ENCODE measurements around the gene SLC37A1. TPM values are rescaled to one million over a fixed set of nuclear protein-coding genes. Genes with fewer than 3 reads are reported as not detected.

Gene SLC37A1
- 3.7 to 4.0 TPM (median 4.0 TPM) in 5 replicates for total RNA-seq (2022; extraction: Qiagen RNA extraction)

GRCh38 chr21:42513151-42513984 is at the start of gene SLC37A1:
TSS of gene SLC37A1 (plus strand) at chr21:42513852. CDS start at chr21:42518455, 4,603 bp downstream.

GRCh38 chr21:42496120-42496838 is 17.4 kb upstream of the SLC37A1 start, which contains the start of gene RSPH1:
TSS of gene RSPH1 (minus strand) at chr21:42496224. CDS start at chr21:42496186, 38 bp downstream.

Other genes starting within 250 kb of the SLC37A1 start
- gene TFF3, start 198.4 kb upstream of the SLC37A1 start, total RNA-seq (2022; extraction: Qiagen RNA extraction): not detected in 5 replicates
- not detected in 5 replicates for gene TFF2, start 162.9 kb upstream of the SLC37A1 start, total RNA-seq (2022; extraction: Qiagen RNA extraction)
- 25.4 to 31.4 TPM (median 29.3 TPM) in 5 replicates for gene TFF1, start 147.3 kb upstream of the SLC37A1 start, total RNA-seq (2022; extraction: Qiagen RNA extraction)
- gene TMPRSS3, start 117.8 kb upstream of the SLC37A1 start, total RNA-seq (2022; extraction: Qiagen RNA extraction): 0.14 to 0.42 TPM (median 0.19 TPM) in 5 replicates
- 0.10 to 0.16 TPM (median 0.13 TPM) in 5 replicates for gene UBASH3A, start 110.0 kb upstream of the SLC37A1 start, total RNA-seq (2022; extraction: Qiagen RNA extraction)
- gene RSPH1, start 17.6 kb upstream of the SLC37A1 start, total RNA-seq (2022; extraction: Qiagen RNA extraction): 0.59 to 0.88 TPM (median 0.69 TPM) in 5 replicates
- 1.0 to 1.5 TPM (median 1.1 TPM) in 5 replicates for gene PDE9A, start 139.8 kb downstream of the SLC37A1 start, total RNA-seq (2022; extraction: Qiagen RNA extraction)

Measured in A549 treated with CORT108297 at 1 μM for 4 hours (cell line).